A549 (cell line): Measurements from ENCODE around the gene SLC5A10.

Source experiments
- CEBPB ChIP-seq, 2 experiments: fragments of >200 bp in 1 of 2; sonication (Bioruptor Twin) in 1 of 2; formaldehyde crosslinking in 1 of 2; IDR thresholded peaks; 2 replicates each; pipeline ENCODE4 v1.6.1; 2012 to 2016
- EP300 ChIP-seq, 2 experiments: fragments of >200 bp; sonication (Bioruptor Twin); formaldehyde crosslinking; IDR thresholded peaks; 2 replicates in 1 of 2; 3 replicates in 1 of 2; pipeline ENCODE4 v1.6.1; 2016 to 2017
- FOXS1 ChIP-seq: fragments of 250-450 bp; sonication (Bioruptor Pico); IDR thresholded peaks from 2 replicates; pipeline ENCODE4 v1.5.0; 2020; ENCODE audit warnings: mild to moderate bottlenecking, moderate library complexity
- KDM5A ChIP-seq: fragments of 200-600 bp; sonication (generic); IDR thresholded peaks from 2 replicates; pipeline ENCODE4 v1.6.1; 2016; ENCODE audit warnings: antibody characterized with exemption, mild to moderate bottlenecking
- MYC ChIP-seq: IDR thresholded peaks from 2 replicates; pipeline ENCODE4 v1.6.1; 2012; ENCODE audit warnings: mild to moderate bottlenecking, inconsistent platforms, low read length, improper control_type of control experiment, borderline replicate concordance
- NR3C1 ChIP-seq: fragments of >200 bp; sonication (Bioruptor Twin); formaldehyde crosslinking; IDR thresholded peaks from 3 replicates; pipeline ENCODE4 v1.6.1; 2017
- POLR2A ChIP-seq: IDR thresholded peaks from 2 replicates; pipeline ENCODE4 v1.6.1; 2012; ENCODE audit warnings: mild to moderate bottlenecking, low read length
- SMC3 ChIP-seq: fragments of >200 bp; sonication (Bioruptor Twin); formaldehyde crosslinking; IDR thresholded peaks from 3 replicates; pipeline ENCODE4 v1.6.1; 2018; ENCODE audit warnings: inconsistent platforms
- SREBF2 ChIP-seq: fragments of 450-650 bp; IDR thresholded peaks from 2 replicates; pipeline ENCODE4 v1.6.1; 2014; ENCODE audit warnings: mild to moderate bottlenecking, moderate library complexity
- ZNF302 ChIP-seq: fragments of 250-450 bp; sonication (Bioruptor Pico); IDR thresholded peaks from 2 replicates; pipeline ENCODE4 v1.9.0; 2021; ENCODE audit warnings: inconsistent platforms, mild to moderate bottlenecking, moderate library complexity
- TF ChIP-seq, protein P1 (sequence below): fragments of >200 bp; sonication (Bioruptor Twin); formaldehyde crosslinking; IDR thresholded peaks from 3 replicates; pipeline ENCODE4 v1.5.1; 2016
- TF ChIP-seq, protein P2 (sequence below): fragments of >200 bp; sonication (Bioruptor Twin); formaldehyde crosslinking; IDR thresholded peaks from 2 replicates; pipeline ENCODE4 v1.6.1; 2016
- TF ChIP-seq, protein P3 (sequence below): fragments of >200 bp; sonication (Bioruptor Twin); formaldehyde crosslinking; IDR thresholded peaks from 3 replicates; pipeline ENCODE4 v1.6.1; 2016

DNA sequence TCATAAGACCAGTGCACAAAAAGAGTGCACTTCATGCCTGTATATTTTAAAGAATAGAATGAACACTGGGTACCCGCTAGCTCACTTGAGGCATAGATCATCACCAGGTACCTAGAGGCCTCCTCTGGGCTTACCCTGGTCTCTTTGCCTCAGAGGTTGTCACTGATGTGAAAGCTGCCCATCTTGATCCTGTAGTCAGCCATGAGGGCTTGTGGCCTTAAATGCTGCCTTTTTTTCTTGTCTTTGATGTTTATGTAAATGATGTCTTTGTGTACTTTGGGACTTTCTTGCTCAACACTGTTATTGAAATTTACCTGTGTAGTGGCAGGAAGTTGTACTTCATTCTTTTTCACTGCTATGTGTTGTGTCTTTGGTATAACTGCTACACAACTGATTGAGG, 26.8 kb upstream of the SLC5A10 start:
- TF ChIP-seq, protein P1, sequence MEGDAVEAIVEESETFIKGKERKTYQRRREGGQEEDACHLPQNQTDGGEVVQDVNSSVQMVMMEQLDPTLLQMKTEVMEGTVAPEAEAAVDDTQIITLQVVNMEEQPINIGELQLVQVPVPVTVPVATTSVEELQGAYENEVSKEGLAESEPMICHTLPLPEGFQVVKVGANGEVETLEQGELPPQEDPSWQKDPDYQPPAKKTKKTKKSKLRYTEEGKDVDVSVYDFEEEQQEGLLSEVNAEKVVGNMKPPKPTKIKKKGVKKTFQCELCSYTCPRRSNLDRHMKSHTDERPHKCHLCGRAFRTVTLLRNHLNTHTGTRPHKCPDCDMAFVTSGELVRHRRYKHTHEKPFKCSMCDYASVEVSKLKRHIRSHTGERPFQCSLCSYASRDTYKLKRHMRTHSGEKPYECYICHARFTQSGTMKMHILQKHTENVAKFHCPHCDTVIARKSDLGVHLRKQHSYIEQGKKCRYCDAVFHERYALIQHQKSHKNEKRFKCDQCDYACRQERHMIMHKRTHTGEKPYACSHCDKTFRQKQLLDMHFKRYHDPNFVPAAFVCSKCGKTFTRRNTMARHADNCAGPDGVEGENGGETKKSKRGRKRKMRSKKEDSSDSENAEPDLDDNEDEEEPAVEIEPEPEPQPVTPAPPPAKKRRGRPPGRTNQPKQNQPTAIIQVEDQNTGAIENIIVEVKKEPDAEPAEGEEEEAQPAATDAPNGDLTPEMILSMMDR = no peak
- TF ChIP-seq MYC (no peak), EP300 (IDR thresholded peaks at IDR 0.05) (no peak), FOXS1 (CRISPR knock-in tag) (no peak), POLR2A (no peak), SMC3 (no peak), CEBPB (IDR thresholded peaks at IDR 0.05) (no peak), KDM5A (no peak), ZNF302 (no peak), SREBF2 (no peak), NR3C1 (no peak)
- TF ChIP-seq, protein P2, sequence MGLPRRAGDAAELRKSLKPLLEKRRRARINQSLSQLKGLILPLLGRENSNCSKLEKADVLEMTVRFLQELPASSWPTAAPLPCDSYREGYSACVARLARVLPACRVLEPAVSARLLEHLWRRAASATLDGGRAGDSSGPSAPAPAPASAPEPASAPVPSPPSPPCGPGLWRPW = no peak
- TF ChIP-seq, protein P3, sequence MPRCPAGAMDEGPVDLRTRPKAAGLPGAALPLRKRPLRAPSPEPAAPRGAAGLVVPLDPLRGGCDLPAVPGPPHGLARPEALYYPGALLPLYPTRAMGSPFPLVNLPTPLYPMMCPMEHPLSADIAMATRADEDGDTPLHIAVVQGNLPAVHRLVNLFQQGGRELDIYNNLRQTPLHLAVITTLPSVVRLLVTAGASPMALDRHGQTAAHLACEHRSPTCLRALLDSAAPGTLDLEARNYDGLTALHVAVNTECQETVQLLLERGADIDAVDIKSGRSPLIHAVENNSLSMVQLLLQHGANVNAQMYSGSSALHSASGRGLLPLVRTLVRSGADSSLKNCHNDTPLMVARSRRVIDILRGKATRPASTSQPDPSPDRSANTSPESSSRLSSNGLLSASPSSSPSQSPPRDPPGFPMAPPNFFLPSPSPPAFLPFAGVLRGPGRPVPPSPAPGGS = no peak
